HG03175 (cell line): ENCODE results near the gene GMDS.
"Not testable (repeated sequence)": the region's sequence is repeated elsewhere in the genome, so short reads cannot be mapped to it uniquely, and the experiment has no call there.

ENCODE experiments used
- ATAC-seq: cut with Tn5 transposase; IDR thresholded peaks from one replicate; pipeline ENCODE4 v1.9.1; 2021; ENCODE audit warnings: mild to moderate bottlenecking, moderate library complexity; ENCODE audit not compliant: unreplicated experiment

Gene GMDS

DNA sequence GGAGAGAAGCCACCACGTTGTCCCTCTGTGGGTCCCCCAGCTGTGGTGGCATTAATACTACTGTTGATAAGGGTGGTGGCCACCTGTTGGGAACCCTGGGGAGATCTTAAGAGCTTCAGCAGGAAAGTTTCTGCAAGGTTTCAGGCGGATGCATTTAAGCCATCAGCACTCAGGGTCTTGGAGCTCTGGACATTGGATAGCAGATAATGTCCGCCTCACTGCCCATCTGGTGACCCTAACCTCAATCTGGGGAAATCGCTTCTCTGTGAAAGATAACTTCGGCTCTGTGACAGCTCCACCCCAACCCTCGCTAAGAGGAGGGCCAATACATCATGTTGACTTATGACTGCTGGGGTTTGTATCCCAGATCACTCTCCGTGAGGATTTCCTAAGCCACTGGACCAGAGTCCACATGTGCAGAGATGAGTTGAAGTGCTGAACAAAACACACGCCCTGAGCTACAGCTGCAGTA is 542.8 kb downstream of the GMDS start:
- ATAC-seq, result no peak

DNA sequence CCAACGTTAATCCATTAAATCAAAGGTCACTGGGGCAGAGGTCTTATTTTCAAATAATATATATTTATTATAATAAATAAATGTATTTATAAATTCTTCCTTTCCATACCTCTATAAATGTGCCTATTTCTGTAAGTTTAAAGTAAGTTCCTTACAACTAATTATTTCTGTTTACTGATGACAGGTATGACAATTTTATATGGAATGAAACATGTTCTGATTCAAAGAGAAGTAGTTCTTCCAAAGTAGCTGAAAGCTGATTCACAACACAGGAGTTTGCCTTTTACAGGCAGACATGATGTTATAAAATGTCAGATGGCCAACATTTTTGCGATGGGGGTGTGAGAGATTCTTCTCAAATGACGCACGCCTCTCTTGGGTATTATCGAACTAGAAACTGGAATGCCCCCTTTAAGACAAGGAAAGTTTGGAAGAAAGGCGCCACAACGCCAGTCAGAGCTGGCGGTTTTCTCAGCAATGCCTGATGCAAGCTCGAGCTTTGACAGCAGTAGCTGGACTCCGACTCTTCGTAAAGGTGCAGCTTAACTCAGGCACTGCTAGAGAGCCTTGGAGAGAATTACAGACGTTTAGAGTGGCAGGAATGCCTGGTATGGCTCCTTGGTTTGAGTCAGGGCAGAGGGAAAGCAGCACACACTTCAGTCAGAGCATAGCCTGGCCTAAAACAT is 543.6 kb downstream of the GMDS start:
- ATAC-seq, result no peak

DNA sequence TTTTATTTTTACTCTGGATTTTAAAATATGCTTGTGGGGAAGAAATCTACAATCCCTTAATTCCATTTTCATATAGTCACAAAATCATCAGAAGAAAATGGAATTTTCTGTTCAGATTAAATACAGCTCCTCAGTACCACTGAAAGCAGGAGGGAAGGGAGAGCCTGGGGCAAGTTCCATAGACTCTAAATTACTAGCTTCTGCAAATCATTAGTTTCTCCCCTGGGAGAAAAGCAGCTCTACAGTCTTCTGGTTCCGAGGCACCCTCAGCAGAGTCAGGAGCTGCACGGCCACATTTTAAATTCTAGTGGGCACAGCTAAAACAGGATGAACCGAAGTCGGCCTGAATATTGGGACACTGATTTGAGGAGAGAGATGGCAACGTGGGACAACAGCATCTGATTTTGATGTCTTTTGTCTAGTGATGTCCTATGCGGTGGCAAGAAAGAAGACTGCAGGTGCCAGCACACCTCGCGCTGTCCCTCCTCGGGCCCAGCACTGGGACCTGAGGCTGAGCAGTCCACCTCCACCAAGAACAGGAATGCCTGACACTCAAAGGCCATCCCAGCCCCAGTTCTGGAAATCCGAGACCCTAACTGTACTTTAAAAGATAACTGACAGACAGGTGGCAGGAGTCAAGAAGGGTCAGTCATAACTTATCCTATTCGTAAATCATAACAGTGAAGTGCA is 545.0 kb downstream of the GMDS start:
- ATAC-seq, result no peak

DNA sequence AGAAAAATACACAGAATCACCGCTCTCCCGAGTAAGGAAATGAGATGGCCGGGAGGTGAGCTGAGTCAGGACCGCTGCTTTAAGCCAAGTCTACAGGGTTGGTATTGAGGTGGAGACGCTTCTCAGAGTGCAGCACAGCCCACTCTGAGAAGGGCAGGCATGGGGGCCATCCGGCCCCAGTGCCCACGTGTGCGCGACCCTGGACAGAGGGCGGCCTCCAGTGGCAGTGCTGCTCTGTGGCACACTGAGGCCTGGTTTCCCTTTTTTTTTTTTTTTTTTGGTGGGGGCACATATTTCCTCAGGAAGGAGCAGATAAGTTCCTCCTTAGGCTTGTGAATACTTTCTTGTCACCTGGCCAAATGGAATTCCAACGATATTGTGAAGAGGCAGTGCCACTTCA is 546.9 kb downstream of the GMDS start:
- ATAC-seq, result no peak

DNA sequence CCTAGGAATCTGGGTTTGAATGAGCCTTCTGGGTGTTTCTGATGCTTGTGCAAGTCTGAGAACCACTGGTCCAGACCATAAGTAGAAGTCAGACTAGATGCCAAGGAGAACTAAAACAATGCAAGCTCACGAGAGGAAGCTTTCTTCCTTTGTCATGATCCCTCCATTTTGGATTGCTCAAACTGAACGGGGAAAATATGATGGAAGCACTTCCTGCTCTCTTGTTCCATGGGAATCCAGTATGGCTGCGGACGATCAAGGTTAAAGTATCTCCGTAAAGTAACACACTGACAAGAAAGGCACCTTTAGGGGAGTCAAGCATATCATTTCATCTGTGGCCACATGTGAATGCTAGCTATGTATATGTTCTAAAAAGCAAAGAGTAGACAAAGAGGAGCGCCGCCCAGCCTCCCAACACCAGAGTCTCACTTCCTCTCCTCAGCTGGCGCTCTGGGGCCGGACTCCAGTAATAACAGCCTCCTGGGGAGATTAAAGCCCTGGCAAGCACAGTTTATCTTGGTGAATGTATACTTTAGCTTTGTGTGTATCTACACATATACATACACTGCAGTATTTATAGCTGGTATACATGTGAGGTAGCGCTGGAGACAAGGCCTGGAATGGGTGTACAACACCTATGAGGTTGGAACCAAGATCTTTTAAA is 547.6 kb downstream of the GMDS start:
- ATAC-seq, result no peak

DNA sequence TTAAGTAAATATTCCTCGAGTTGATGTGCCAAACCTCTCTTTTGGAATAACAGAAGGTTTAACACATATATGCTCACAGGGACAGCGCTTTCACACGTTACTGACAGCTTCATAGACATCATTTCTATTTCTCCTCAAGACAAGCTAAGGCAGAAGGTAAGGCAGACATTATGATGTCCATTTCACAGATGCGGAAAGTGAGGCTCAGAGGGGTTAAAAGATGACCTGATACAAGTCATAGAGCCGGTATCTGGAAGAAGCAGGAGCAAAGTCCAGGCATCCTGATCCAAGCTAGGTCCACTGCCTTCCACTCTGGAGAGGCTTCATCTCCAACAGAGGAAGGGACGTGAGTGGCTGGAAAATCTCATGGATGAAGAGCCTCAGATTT is 548.9 kb downstream of the GMDS start:
- ATAC-seq, result no peak

DNA sequence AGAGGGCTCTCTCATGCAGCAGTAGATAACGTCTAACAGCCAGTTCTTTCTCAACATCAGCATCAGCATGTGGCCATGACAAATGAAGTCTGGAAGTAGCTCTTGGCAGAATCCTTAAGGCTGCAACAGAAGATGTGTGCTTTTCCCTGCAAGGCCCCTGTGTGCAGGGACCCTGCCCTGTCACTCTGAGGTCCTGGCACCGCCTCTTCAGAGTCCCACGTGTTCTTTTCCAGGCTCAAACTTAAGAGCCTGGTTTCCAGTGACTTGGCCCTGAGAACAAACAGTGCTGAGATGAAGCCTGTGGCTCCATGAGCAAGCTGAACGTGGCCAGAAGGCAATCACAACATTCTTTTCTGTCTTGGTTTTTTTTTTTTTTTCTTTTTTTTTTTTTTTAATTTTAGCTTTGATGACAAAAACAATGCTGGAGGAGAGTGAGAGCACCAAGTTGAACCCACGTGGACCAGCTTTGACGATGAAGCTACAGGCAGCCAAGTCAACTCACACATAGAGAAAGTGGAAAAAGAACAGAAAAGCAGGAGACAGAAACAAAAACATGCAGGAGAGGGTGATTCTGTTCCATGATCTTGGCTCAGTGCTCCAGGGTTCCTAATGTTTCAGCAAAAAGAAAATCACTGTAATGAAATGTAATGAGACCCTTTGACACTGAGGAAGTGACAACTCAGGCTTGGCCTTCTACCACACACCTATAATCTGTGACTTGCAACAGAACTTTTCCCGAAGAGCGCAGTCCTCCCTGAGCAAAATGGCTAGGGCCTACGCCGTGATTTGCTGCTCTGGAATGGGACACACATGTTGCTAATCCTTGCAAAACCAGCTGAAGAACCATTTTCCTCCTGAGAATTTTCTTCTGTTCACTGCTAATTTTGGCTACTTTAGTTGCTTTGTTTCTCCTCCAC is 549.6 kb downstream of the GMDS start:
- no peak for ATAC-seq

DNA sequence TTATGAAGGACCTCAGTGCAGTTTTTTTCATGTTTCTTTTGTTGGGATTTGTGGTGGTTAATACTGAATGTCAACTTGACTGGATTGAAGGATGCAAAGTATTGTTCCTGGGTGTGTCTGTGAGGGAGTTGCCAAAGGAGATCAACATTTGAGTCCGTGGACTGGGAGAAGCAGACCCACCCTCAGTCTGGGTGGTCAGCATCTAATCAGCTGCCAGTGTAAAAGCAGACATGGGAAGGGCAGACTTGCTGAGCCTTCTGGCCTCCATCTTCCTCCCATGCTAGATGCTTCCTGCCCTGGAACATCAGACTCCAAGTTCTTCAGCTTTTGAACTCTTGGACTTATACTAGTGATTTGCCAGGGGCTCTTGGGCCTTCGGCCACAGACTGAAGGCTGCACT is 553.6 kb downstream of the GMDS start:
- not testable (repeated sequence) for ATAC-seq

DNA sequence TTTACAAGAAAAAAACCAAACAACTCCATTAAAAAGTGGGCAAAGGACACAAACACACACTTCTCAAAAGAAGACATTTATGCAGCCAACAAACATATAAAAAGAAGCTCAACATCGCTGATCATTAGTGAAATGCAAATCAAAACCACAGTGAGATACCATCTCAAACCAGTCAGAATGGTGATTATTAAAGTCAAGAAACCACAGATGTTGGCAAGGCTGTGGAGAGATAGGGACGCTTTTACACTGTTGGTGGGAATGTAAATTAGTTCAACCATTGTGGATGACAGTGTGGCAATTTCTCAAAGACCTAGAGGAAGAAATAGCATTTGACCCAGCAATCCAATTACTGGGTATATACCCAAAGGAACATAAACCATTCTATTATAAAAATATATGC is 554.7 kb downstream of the GMDS start:
- ATAC-seq, result not testable (repeated sequence)

DNA sequence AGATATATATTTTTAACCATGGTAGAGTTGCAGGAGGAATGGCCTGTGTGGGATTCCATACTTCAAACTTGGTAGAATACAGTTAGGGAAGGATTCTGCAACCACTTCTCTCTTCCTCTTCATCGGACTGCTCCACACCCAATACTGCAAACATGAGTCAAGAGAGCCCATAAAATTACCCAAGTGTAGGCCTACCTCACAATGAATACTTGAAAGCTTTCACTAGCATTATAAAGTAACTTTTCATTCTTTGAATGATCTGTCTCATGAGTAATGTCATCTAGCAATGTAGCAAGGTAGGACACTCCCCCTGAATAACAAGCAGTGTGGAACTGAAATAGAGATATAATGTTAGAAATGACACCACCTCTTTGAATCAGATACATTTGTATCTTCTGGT is 556.3 kb downstream of the GMDS start:
- no peak for ATAC-seq

DNA sequence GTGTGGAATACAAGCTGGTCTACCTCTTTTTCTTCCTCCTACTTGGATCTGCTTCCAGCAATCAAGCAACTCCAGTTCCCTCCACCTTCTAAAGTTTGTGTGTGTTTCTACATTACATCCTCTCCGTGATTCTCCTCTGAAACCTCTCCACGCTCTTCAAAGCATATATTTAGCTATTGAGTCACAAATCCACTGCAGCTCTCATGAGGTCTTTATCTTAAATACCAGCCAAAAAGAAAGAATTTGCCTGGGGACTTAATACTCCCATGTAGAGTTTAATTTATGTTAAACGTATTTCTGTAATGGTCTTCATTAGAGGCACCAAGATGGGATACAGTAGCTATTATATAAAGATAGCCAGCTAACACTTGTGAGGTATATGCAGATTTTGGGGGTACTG is 557.0 kb downstream of the GMDS start:
- no peak for ATAC-seq

DNA sequence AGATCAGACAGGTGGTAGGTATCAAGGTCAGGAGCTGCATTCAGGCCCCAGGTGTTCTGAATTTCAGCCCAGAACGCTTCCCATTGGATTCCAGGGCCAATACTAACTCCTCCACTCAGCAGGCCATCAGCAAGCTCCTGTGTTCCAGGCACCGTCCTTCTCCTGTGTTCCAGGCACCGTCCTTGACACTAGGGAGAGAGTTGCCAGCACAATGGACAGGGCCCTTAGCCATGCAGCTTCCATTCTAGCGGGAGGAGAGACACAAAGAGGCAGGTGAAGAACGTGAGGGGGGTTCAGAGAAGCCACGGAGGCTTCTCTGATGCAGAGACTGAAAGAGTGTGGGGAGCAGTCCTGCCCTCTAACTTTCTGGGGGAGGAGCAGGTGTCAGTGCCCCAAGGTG is 558.0 kb downstream of the GMDS start:
- ATAC-seq, result no peak

DNA sequence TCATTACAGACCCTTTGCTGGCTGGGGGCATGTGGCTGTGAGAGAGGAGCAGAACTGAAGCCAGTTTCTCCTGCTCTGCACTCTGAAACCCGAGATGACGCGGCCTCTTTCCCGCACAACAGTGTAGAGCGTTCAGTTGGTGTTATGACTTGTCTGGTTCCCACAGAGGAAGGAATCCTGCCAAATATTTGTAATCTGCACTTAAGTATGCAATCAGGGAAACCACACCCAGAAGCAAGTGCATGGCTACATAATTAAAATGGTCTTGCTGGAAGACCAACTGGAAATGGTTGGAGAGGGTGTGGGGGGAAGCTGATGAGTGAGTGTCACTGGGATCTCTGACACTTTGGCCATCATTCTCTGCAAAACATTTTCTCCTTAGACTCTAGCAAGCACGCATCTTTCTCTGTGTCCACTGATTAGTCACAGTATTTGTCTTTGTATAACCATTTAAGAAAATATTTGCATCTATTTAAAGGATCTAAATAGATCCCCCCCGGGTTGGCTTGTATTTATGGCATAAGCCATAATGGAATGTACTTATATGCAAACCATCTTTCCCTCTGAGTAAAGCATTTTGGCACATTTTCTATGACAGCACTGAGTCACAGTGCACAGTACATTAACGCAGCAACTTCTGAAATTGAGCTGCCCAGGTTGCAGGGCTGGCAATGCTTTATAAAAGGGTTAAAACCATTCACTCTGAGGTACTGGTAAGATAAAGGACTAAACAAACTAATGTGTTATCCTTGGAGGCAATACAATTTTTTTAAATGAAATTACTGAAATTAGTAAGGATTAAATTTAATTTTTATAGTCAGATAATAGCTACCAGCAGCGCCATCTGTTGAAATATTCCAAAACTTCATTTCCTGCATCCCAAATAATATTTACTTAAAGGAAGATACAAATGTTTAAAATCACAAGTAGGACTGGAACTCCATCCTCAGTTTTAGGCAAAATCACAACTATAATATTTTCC is 559.0 kb downstream of the GMDS start:
- no peak for ATAC-seq

DNA sequence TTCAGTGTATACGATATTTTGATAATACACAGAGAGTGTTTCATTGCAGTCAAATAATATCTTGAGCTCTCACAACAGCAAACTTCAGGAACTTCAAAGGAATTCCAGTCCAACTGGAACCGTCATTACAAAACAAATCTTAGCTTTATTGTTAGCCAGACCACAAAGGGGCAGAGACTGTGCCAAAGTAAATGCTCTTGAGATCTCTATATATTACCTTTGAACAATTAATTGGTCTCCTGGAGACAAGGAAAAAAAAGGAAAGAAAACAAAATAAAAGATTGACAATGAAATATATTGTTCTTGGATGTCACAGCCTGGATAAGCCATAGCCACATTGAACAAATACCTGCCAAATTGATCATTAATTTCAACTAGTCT is 565.7 kb downstream of the GMDS start:
- ATAC-seq, result no peak

DNA sequence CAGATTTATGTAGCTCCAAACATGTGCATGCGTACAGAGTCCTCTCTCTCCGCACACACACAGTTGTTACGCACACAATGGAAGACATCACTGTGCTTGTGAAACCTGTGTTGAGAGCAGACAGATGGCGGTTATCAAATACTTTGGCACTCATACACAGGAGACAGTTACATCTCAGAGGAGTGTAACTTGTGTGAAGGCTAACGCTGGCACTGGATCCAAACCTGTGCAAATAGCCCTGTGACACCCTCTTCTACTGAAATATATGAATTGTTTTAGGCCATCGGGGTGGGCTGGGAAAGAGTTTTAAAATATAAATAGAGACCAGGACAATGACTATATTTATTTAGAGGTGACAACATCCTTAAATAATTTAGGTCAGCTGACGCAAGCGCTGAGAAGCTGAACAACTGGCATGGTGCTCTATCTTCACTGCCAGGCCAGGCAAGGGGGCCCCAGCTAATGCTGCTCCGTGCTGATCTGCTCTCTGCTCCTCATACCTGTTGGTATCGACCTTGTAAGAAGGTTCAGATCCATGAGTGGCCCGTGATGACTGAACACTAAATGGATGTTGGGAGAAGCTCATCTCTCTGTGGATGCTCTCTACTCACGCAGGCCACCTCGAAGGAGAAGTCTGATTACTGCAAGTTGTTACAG is 566.2 kb downstream of the GMDS start:
- no peak for ATAC-seq

DNA sequence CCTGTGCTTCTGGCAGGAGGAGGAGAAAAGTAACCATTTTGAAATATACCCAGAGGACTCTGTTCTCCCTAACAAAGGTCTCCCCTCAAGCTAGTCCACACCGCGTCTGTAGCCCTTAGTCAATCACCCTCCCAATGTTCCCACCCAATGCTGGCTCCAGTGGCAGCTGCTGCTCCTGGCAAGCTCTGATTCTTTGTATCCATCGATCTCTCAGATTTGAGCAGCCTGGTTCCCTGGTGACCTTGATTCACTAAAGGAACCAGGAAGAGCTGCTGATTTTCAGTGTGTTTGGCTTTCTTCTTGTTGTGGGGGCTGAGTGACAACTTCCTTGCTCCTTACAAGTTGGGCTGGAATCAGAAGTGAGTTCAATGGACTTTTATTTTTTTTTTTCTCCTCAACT is 567.2 kb downstream of the GMDS start:
- no peak for ATAC-seq

DNA sequence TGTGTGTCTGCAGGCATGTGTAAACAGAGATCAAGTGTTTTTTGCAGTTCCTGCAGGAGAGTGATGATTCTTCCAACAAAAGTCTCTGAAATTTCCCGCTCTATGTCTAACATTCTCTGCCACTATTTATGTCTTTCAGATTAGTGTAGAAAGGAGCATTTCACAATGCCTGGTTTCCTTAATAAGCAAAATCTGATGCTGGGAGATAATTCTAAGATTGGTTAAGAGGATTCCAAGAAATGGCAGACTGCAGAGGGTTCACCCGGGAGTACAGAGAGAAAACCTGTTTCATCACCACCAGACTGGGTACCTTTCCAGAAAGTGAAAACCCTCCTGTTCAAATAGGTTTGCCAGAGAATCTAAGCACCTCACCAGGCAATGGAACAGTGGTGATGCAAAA is 573.0 kb downstream of the GMDS start:
- ATAC-seq, result no peak

DNA sequence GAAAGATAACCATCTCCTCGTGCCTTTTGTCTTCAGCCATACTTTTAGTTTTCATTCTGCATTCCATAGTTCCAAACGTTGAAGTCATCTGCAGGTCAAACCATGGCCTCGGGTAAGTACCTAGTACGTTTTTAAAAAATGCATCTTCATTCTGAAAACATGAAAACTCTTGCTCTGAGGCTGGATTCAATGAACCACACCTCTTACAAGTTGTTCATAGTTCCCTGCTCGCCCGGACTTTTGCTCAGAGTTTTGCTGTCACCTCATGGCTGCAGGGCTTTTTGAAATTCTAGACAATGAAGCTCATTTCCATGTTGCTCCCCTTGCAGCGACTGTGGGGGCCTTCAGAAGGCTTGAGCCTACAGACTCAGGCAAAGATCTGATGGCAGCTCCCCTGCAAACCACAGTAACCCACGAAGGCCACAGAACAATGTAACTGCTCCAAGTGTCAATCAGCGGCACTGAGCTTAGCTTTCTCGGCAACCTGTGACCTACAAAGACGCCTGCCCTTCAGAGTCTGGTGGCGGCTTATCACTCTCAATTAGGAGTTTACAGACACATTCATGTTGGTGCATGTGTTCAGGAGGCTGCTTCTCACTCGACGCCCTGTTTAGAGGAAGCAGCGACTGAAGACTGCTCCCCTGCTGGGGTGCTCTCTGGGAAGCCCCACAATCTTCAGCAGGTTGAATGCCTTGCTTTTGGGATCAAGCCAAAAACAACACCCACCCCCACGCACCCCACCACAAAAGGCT is 574.5 kb downstream of the GMDS start:
- no peak for ATAC-seq

DNA sequence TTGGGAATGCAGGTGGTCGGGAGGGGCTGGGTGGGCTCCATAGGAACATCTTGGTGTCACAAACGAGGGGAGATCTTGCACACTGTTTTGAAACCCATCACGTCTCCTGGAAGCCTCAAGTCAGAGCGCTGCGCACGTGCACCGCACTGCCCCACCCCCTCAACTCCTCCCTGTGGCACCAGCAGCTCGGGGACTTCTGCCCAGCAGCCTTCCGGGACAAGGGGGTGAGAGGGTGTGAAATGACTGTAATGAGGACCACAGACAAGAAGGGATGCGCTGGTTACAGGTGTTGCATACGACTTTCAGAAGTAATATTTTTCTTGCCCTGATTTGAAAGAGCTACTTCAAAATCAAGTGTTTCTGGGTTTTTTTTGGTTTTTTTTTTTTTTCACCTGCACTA is 575.4 kb downstream of the GMDS start:
- ATAC-seq, result no peak
